ENCODE data around the gene IL1R1.
"Not testable (repeated sequence)": the region's sequence is repeated elsewhere in the genome, so short reads cannot be mapped to it uniquely, and the experiment has no call there.

Gene IL1R1

DNA sequence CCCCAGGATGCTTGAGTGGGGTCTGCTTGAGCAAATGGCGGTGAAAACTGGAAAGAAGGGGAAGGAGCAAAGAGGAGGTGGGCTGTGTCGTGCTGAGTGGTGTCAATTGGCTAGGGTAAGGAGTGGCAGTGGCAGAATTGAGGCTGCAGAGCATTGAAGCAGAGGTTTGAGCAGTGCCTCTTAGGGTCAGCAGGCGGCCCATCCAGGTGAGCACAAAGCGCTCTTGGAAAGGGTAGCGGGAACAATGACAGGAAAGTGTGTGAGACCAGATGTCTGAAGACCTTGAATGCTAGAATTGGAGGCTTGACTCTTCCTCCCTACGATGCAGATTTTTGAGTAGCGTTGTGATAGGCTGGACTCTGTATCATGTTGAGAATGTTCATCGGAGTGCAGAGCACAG is 39.3 kb upstream of the IL1R1 start:
- Histone ChIP-seq H3K9ac (ENCODE audit: low read length) (no peak overlapping the region), H3K9me3 (ENCODE audit: low read length) (no peaks in the 10 kb centered on the region), H3K4me1 (ENCODE audit: insufficient read depth, low read length) (peaks cover 11% of the 10 kb centered on the region), H3K27ac (ENCODE audit: low read depth, low read length) (no peak overlapping the region), H3K4me3 (ENCODE audit: low read depth in 1 of 2, low read length in 2 of 2) (no peak overlapping the region), H3K27me3 (ENCODE audit: control insufficient read depth in 1 of 2, insufficient read depth in 2 of 2, low read length in 2 of 2) (no peaks in the 10 kb centered on the region), H3K36me3 (ENCODE audit: insufficient read depth, low read length) (no peaks in the 10 kb centered on the region)

- Histone ChIP-seq H3K27me3 (ENCODE audit: control insufficient read depth in 1 of 2, insufficient read depth in 2 of 2, low read length in 2 of 2) (no peaks in the 10 kb centered on the region), H3K4me1 (ENCODE audit: insufficient read depth, low read length) (peaks cover 11% of the 10 kb centered on the region), H3K9me3 (ENCODE audit: low read length) (no peaks in the 10 kb centered on the region), H3K27ac (ENCODE audit: low read depth, low read length) (peak overlapping the region; percentile 12), H3K36me3 (ENCODE audit: insufficient read depth, low read length) (no peaks in the 10 kb centered on the region), H3K4me3 (ENCODE audit: low read depth in 1 of 2, low read length in 2 of 2) (peak overlapping the region; percentile 30 to 58), H3K9ac (ENCODE audit: low read length) (peak overlapping the region; percentile 35)
Observed at GRCh38 chr2:102103992-102104871, 38.3 kb upstream of the IL1R1 start.

DNA sequence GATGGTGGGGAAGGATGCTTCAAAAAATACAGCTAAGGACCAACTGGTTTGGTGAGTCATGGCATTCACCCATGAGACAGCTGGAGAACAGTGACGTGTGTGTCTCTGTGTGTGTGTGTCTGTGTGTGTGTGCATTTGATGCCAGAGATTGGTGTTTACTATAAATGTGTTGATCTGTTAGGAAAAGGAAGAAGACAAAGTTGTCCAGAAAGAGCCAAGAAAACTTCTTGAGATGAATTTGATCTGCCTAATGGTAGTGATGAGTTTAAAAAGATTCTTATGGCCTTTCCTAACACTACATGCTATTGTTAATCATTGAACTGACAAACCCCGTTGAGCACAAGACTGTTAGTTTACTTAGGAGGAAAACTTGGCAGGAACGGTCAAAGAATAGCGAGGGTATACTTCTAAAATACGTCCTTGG is 36.4 kb upstream of the IL1R1 start:
- no peak overlapping the region for H3K9ac ChIP-seq (ENCODE audit: low read length)

GRCh38 chr2:102106813-102107740 is 35.5 kb upstream of the IL1R1 start:
- not testable (repeated sequence) for H3K4me3 ChIP-seq (ENCODE audit: low read depth in 1 of 2, low read length in 2 of 2); H3K36me3 ChIP-seq (ENCODE audit: insufficient read depth, low read length); H3K27ac ChIP-seq (ENCODE audit: low read depth, low read length); H3K9me3 ChIP-seq (ENCODE audit: low read length); H3K27me3 ChIP-seq (ENCODE audit: control insufficient read depth in 1 of 2, insufficient read depth in 2 of 2, low read length in 2 of 2); H3K9ac ChIP-seq (ENCODE audit: low read length)
- peaks cover 11% of the 10 kb centered on the region for H3K4me1 ChIP-seq (ENCODE audit: insufficient read depth, low read length)

More for the DNA sequence above, 36.4 kb upstream of the IL1R1 start:
- H3K27me3 ChIP-seq (ENCODE audit: control insufficient read depth in 1 of 2, insufficient read depth in 2 of 2, low read length in 2 of 2): no peaks in the 10 kb centered on the region
- H3K4me1 ChIP-seq (ENCODE audit: insufficient read depth, low read length): peaks cover 11% of the 10 kb centered on the region
- H3K27ac ChIP-seq (ENCODE audit: low read depth, low read length): no peak overlapping the region
- H3K4me3 ChIP-seq (ENCODE audit: low read depth in 1 of 2, low read length in 2 of 2): no peak overlapping the region
- H3K36me3 ChIP-seq (ENCODE audit: insufficient read depth, low read length): no peaks in the 10 kb centered on the region
- H3K9me3 ChIP-seq (ENCODE audit: low read length): no peaks in the 10 kb centered on the region

- Histone ChIP-seq H3K9me3 (ENCODE audit: low read length) (no peaks in the 10 kb centered on the region), H3K27ac (ENCODE audit: low read depth, low read length) (no peak overlapping the region), H3K36me3 (ENCODE audit: insufficient read depth, low read length) (no peaks in the 10 kb centered on the region), H3K9ac (ENCODE audit: low read length) (no peak overlapping the region), H3K27me3 (ENCODE audit: control insufficient read depth in 1 of 2, insufficient read depth in 2 of 2, low read length in 2 of 2) (no peaks in the 10 kb centered on the region), H3K4me1 (ENCODE audit: insufficient read depth, low read length) (peaks cover 11% of the 10 kb centered on the region), H3K4me3 (ENCODE audit: low read depth in 1 of 2, low read length in 2 of 2) (no peak overlapping the region)
Observed at GRCh38 chr2:102107741-102108070, 34.8 kb upstream of the IL1R1 start.

GRCh38 chr2:102109016-102109415 is 33.5 kb upstream of the IL1R1 start:
- H3K9ac ChIP-seq (ENCODE audit: low read length): no peak overlapping the region
- no peak overlapping the region for H3K4me3 ChIP-seq (ENCODE audit: low read depth in 1 of 2, low read length in 2 of 2)
- no peak overlapping the region for H3K27ac ChIP-seq (ENCODE audit: low read depth, low read length)
- peaks cover 6% of the 10 kb centered on the region for H3K4me1 ChIP-seq (ENCODE audit: insufficient read depth, low read length)
- H3K9me3 ChIP-seq (ENCODE audit: low read length): no peaks in the 10 kb centered on the region
- H3K27me3 ChIP-seq (ENCODE audit: control insufficient read depth in 1 of 2, insufficient read depth in 2 of 2, low read length in 2 of 2): no peaks in the 10 kb centered on the region
- no peaks in the 10 kb centered on the region for H3K36me3 ChIP-seq (ENCODE audit: insufficient read depth, low read length)

DNA sequence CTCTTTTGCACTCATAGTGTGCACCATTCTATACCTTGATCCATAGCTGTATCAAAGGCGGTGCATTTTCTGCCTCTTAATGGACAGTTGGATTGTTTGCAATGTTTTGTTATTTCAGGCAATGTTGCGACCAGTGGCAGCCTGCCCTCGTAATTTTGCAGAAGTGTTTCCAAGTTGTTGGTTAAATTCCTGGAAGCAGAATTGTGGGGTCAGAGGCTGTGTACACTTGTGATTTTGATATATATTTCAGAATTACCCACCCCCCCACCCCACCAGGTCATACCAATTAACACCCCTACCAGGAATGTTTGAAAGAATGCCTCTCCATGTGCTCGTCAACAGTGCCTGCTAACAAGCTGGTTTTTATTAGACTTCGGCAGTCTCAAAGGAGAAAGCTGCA is 32.4 kb upstream of the IL1R1 start:
- H3K27ac ChIP-seq (ENCODE audit: low read depth, low read length): no peak overlapping the region
- H3K4me3 ChIP-seq (ENCODE audit: low read depth in 1 of 2, low read length in 2 of 2): no peak overlapping the region
- H3K9me3 ChIP-seq (ENCODE audit: low read length): no peaks in the 10 kb centered on the region
- no peaks in the 10 kb centered on the region for H3K4me1 ChIP-seq (ENCODE audit: insufficient read depth, low read length)
- no peaks in the 10 kb centered on the region for H3K36me3 ChIP-seq (ENCODE audit: insufficient read depth, low read length)
- no peak overlapping the region for H3K9ac ChIP-seq (ENCODE audit: low read length)
- H3K27me3 ChIP-seq (ENCODE audit: control insufficient read depth in 1 of 2, insufficient read depth in 2 of 2, low read length in 2 of 2): no peaks in the 10 kb centered on the region

DNA sequence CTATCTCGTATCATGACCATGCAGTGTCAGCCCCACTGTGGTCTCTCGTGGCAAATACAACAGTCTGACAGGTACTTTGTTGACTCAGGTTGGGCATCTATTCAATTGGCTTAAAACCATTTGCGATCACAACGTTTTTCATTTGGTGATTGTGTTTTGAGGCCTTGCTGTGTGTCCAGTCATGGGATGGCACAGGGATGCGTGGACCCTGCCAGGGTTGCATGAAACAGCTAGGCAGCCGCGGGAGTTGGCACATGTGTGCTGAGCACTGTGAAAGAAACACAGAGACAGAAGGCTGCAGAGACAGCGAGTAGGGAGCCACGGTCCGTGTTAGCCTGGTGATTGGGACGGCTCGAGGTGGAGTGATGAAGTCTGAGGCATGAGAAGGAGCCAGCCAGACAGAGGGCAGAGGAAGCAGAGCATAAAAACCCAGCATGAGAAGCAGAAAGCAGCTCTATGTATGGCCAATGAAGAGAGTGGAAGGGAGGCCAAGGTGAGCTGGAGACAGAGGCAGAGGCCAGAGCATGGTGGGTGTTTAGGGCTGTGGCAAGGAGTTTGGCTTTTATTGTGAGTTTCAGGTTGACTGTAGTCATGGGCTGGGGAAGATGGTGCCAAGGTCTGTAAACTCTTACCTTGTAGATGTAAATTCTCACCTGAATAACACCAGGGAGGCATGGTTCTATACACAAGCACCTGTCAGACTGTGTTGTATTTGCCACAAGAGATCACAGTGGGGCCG is 31.8 kb upstream of the IL1R1 start:
- Histone ChIP-seq H3K27ac (ENCODE audit: low read depth, low read length) (no peak overlapping the region), H3K9me3 (ENCODE audit: low read length) (no peaks in the 10 kb centered on the region), H3K27me3 (ENCODE audit: control insufficient read depth in 1 of 2, insufficient read depth in 2 of 2, low read length in 2 of 2) (no peaks in the 10 kb centered on the region), H3K9ac (ENCODE audit: low read length) (no peak overlapping the region), H3K4me1 (ENCODE audit: insufficient read depth, low read length) (no peaks in the 10 kb centered on the region), H3K4me3 (ENCODE audit: low read depth in 1 of 2, low read length in 2 of 2) (no peak overlapping the region), H3K36me3 (ENCODE audit: insufficient read depth, low read length) (no peaks in the 10 kb centered on the region)

- Histone ChIP-seq H3K36me3 (ENCODE audit: insufficient read depth, low read length) (no peaks in the 10 kb centered on the region), H3K4me3 (ENCODE audit: low read depth in 1 of 2, low read length in 2 of 2) (no peak overlapping the region), H3K9ac (ENCODE audit: low read length) (no peak overlapping the region), H3K27ac (ENCODE audit: low read depth, low read length) (no peak overlapping the region), H3K27me3 (ENCODE audit: control insufficient read depth in 1 of 2, insufficient read depth in 2 of 2, low read length in 2 of 2) (no peaks in the 10 kb centered on the region), H3K9me3 (ENCODE audit: low read length) (no peaks in the 10 kb centered on the region), H3K4me1 (ENCODE audit: insufficient read depth, low read length) (no peaks in the 10 kb centered on the region)
Observed at GRCh38 chr2:102111823-102112222, 30.7 kb upstream of the IL1R1 start.

GRCh38 chr2:102112271-102112670 is 30.3 kb upstream of the IL1R1 start:
- H3K27ac ChIP-seq (ENCODE audit: low read depth, low read length): no peak overlapping the region
- no peaks in the 10 kb centered on the region for H3K9me3 ChIP-seq (ENCODE audit: low read length)
- H3K4me1 ChIP-seq (ENCODE audit: insufficient read depth, low read length): peaks cover under 1% of the 10 kb centered on the region
- no peaks in the 10 kb centered on the region for H3K36me3 ChIP-seq (ENCODE audit: insufficient read depth, low read length)
- no peak overlapping the region for H3K9ac ChIP-seq (ENCODE audit: low read length)
- H3K27me3 ChIP-seq (ENCODE audit: control insufficient read depth in 1 of 2, insufficient read depth in 2 of 2, low read length in 2 of 2): no peaks in the 10 kb centered on the region
- no peak overlapping the region for H3K4me3 ChIP-seq (ENCODE audit: low read depth in 1 of 2, low read length in 2 of 2)

Data from muscle layer of colon (tissue), 2 donors.